ENCODE data around the gene CBX4. TPM values are rescaled to one million over a fixed set of nuclear protein-coding genes. Genes with fewer than 3 reads are reported as not detected.
A peak's percentile ranks its signal among the peaks of the same experiment; 100 is the strongest.

CBX4 gene
- total RNA-seq, 4 donors from 2014 or later = 0.26 to 8.4 (median 3.5) TPM

DNA sequence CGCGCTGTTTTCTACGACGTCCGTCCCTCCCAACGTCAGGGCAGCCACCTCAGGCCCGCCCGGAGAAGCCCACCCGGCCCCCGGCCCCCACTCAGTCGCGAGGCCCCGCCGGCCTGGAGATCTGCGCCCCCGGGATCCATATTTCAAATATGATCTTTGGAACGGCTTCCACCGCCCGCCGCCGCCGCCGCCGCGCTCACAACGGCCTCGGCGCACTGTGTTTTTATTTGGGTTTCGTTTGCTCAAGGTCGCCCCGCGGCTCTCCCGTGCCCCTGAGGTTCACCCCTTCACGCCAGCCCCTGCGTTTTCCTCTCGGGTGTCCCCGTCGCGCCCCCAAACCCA is 4.2 kb upstream of the CBX4 start:
- intact Hi-C loops (cut with DNase I; ENCODE audit: low total_unique reads) = loop anchor here (5.0 to 10.0 kb wide), 2 partner anchors 51 to 131 kb away; no protein-coding TSS in a partner anchor
- H3K27ac ChIP-seq = peak overlapping the region in 1 of 2 donors; percentile 37
- peak overlapping the region; percentile 41 to 53 for H3K4me3 ChIP-seq
- no peak for DNase-seq
- no peaks in the 10 kb centered on the region for H3K9me3 ChIP-seq
- H3K36me3 ChIP-seq = no peaks in the 10 kb centered on the region
- H3K27me3 ChIP-seq = peaks cover 25 to 45% of the 10 kb centered on the region in 2 donors
- TF ChIP-seq, protein P1, sequence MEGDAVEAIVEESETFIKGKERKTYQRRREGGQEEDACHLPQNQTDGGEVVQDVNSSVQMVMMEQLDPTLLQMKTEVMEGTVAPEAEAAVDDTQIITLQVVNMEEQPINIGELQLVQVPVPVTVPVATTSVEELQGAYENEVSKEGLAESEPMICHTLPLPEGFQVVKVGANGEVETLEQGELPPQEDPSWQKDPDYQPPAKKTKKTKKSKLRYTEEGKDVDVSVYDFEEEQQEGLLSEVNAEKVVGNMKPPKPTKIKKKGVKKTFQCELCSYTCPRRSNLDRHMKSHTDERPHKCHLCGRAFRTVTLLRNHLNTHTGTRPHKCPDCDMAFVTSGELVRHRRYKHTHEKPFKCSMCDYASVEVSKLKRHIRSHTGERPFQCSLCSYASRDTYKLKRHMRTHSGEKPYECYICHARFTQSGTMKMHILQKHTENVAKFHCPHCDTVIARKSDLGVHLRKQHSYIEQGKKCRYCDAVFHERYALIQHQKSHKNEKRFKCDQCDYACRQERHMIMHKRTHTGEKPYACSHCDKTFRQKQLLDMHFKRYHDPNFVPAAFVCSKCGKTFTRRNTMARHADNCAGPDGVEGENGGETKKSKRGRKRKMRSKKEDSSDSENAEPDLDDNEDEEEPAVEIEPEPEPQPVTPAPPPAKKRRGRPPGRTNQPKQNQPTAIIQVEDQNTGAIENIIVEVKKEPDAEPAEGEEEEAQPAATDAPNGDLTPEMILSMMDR (IDR thresholded peaks at IDR 0.05) = no peak
- TF ChIP-seq POLR2A (IDR thresholded peaks at IDR 0.05) = no peak
- peaks cover 0 to 31% of the 10 kb centered on the region in 2 donors for H3K4me1 ChIP-seq

DNA sequence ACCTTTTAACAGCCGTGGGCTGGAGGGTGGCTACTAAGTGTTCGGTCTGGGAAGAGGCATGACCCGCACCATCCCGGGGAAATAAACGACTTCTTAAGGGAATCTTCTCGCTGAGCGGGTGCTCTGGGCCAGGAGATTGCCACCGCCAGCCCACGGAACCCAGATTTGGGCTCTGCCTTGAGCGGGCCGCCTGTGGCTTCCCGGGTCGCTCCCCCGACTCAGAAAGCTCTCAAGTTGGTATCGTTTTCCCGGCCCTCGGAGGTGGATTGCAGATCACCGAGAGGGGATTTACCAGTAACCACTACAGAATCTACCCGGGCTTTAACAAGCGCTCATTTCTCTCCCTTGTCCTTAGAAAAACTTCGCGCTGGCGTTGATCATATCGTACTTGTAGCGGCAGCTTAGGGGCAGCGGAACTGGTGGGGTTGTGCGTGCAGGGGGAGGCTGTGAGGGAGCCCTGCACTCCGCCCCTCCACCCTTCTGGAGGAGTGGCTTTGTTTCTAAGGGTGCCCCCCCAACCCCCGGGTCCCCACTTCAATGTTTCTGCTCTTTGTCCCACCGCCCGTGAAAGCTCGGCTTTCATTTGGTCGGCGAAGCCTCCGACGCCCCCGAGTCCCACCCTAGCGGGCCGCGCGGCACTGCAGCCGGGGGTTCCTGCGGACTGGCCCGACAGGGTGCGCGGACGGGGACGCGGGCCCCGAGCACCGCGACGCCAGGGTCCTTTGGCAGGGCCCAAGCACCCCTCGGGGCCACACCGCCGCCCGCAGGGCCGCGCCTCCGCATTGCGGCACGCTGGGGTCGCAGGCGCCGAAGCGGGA is 3.6 kb upstream of the CBX4 start:
- peaks cover 0 to 31% of the 10 kb centered on the region in 2 donors for H3K4me1 ChIP-seq
- H3K27me3 ChIP-seq = peaks cover 25 to 45% of the 10 kb centered on the region in 2 donors
- intact Hi-C loops (cut with DNase I; ENCODE audit: low total_unique reads) = loop anchor here (5.0 to 10.0 kb wide), 2 partner anchors 51 to 132 kb away; no protein-coding TSS in a partner anchor
- no peaks in the 10 kb centered on the region for H3K36me3 ChIP-seq
- DNase-seq = no peak
- TF ChIP-seq POLR2A (IDR thresholded peaks at IDR 0.05) = no peak
- TF ChIP-seq, protein P1 (IDR thresholded peaks at IDR 0.05) = no peak
- H3K9me3 ChIP-seq = no peaks in the 10 kb centered on the region
- H3K4me3 ChIP-seq = peak overlapping the region; percentile 41 to 53
- no peak overlapping the region for H3K27ac ChIP-seq

DNA sequence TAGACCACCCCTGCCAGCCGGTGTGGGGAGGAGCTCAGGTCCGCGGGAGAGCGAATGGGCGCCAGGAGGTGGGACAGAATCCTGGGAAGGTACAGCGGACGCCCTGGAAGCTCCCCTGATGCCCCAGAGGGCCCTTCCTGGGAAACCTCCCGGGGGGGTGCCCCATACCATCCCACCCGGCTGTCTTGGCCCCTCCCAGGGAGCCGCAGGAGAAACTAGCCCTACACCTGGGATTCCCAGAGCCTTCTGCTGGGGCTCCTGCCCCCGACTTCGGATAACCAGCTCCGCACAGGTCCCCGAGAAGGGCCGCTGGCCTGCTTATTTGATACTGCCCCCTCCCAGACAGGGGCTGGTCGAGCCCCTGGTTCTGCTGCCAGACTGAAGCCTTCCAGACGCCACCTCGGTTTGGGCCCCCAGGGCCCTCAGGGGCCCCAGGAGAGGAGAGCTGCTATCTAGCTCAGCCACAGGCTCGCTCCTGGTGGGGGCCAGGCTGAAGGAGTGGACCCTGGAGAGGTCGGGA is 3.0 kb upstream of the CBX4 start:
- no peak for DNase-seq
- H3K27ac ChIP-seq = no peak overlapping the region

DNA sequence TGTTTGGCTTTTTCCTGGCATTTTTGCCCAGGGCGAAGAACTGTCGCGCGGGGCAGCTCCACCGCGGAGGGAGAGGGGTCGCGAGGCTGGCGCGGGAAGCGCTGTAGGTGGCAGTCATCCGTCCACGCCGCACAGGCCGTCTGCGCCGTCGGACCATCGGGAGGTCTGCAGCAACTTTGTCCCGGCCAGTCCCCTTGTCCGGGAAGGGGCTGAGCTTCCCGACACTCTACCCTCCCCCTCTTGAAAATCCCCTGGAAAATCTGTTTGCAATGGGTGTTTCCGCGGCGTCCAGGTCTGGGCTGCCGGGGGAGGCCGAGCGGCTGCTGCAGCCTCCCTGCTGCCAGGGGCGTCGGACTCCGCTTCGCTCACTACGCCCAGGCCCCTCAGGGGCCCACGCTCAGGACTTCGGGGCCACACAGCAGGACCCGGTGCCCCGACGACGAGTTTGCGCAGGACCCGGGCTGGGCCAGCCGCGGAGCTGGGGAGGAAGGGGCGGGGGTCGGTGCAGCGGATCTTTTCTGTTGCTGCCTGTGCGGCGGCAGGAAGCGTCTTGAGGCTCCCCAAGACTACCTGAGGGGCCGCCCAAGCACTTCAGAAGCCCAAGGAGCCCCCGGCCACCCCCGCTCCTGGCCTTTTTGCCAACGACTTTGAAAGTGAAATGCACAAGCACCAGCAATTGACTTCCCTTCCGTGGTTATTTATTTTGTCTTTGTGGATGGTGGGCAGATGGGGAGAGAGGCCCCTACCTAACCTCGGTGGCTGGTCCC is 2.3 kb upstream of the CBX4 start:
- intact Hi-C loops (cut with DNase I; ENCODE audit: low total_unique reads) = loop anchor here (5.0 to 10.0 kb wide), 2 partner anchors 49 to 133 kb away; no protein-coding TSS in a partner anchor
- H3K4me1 ChIP-seq = peaks cover 0 to 44% of the 10 kb centered on the region in 2 donors
- H3K4me3 ChIP-seq = no peak overlapping the region
- TF ChIP-seq, protein P1 (IDR thresholded peaks at IDR 0.05) = no peak
- no peak for TF ChIP-seq POLR2A (IDR thresholded peaks at IDR 0.05)
- no peak for DNase-seq
- no peaks in the 10 kb centered on the region for H3K36me3 ChIP-seq
- no peaks in the 10 kb centered on the region for H3K9me3 ChIP-seq
- no peak overlapping the region for H3K27ac ChIP-seq
- peaks cover 25 to 45% of the 10 kb centered on the region in 2 donors for H3K27me3 ChIP-seq

More for the DNA sequence above, 3.0 kb upstream of the CBX4 start:
- no peak for TF ChIP-seq POLR2A (IDR thresholded peaks at IDR 0.05)
- TF ChIP-seq, protein P1 (IDR thresholded peaks at IDR 0.05) = no peak
- intact Hi-C loops (cut with DNase I; ENCODE audit: low total_unique reads) = loop anchor here (5.0 to 10.0 kb wide), 2 partner anchors 50 to 133 kb away; no protein-coding TSS in a partner anchor
- Histone ChIP-seq H3K4me1 (peaks cover 0 to 37% of the 10 kb centered on the region in 2 donors), H3K4me3 (no peak overlapping the region), H3K9me3 (no peaks in the 10 kb centered on the region), H3K36me3 (no peaks in the 10 kb centered on the region), H3K27me3 (peaks cover 25 to 45% of the 10 kb centered on the region in 2 donors)
